DMS153 treated with DMSO at 0.1 percent for 48 hours (cell line): Measurements from ENCODE around the gene ART4.

Experiments
- DNase-seq: peaks from one replicate; lab custom pipeline; 2025; ENCODE audit not compliant: unreplicated experiment; lab: John Stamatoyannopoulos, UW

ART4 gene

DNA sequence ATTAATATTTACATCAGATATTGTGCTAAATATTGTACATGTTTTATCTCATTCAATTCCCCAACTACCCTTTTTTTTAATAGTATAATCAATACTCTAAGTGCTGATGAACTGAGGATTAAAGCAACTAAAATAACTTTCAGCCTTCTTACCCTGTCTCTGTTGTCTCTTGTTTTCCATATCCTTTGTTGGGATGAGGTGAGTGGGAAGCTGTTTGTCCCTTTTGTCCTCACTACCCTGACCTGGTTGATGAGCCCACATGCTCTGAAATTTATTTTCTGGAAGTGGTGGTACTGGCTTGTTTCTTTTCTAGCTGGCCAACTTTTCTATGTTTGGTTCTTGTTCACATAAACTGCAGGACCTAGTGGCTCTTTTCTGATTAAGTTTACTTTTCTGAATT lies 9.6 kb upstream of the ART4 start:
- DNase-seq: no peak

DNA sequence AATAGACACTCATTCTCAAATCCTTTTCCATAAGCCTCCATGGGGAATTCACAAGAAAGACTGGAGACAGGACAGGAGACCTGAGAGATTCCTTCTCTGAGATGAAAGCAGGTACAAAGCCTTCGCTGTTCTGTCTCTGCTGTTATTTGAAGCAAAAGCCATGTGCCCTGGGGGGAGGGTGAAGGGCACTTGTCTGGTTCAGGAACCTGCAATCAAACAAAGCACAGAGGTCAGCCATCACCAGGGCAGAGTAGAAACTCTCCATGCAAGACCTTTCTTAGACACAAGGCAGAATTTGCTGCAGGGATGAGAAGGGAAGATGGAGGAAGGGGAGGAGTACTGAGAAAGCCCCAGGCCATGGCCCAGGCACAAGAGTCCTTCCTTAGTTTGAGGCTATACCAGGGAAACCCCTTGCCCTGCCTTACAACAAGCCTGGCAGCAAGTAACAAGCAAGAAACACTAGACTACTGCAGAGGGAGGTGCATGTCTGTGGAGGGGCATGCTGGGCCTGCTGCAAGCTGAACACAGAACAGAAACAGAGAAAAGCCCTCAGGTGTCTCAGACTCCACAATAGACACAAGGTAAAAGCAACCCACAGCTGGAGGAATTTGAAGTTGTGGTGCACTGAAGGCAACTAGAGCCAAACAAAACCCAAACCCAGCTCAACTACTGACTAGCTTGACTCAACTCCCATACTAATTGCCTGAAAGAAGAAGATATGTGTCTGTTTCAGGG lies 7.8 kb upstream of the ART4 start:
- DNase-seq: no peak

DNA sequence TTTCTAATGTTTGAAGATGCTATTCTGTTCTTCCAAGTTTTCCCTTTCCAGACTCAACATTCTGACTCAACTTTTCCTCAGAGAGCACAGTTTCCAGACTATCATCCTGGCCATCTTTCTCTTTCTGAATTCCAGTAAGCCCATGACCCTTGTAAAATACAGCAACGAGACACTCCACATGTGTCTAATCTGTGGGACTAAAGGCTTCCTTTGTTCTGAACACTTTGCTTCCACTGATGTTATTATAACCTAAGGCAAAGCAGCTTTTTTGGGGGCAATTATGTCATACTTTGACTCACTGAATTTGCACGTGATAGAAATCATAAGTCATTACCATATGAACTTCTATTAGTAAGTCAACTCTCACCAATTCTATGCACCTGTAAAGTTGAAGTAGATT lies 6.3 kb upstream of the ART4 start:
- DNase-seq: no peak

DNA sequence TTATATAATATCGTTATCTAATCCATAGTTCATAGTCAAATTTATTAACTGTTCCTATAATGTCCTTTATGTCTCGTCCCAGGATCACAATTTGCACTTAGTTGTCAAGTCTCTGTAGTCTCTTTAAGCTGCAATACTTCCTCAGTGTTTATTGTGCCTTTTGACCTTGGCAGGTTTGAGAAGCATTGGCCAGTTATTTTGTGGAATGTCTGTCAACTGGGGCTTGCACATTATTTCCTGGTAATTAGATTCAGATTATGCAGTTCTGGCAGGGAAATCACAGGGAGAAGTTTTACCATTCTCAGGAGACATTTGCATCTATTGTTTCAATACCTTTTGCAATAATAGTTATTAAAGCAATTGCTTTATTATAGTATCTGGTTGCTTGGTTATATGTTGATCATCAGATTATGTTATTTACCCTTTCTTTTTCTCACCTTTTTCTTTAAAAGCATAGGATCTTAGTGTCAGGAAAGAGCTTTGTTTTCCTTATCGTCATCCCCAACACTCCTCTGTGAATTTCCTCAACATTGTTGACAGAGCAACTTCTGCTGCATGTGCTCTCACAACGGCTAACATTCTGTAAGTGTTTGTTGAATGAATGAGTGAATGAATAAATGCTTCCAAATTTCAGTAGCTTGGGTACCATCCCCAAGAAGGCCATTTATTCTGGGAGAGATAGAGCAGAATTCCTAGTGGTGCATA lies 3.7 kb upstream of the ART4 start:
- DNase-seq: no peak

DNA sequence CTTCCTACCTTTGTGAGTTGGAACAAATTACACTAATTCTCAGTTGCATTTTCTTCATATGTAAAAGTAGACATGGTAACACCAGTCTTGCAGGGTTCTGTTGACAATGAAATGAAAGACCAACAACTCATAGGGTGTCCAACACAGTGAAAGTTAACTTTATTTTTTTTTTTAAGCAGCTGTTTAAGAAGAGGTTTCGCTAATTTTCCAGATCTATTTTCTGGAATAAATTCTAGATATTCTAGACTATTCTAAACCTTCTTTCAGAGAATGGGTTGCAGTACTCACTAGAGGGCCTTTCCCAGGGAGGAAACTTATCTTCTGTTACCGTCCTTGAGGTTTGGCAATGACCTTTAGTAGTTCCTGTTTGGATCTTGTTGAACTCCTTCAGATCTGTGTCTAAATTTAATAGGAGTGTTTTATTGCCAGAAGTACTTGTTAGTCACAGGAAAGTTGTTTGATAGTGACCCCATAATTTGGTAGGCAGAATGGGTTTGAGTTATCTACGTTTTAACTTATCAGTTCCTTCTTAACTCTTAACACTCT lies 2.8 kb upstream of the ART4 start:
- DNase-seq: no peak

DNA sequence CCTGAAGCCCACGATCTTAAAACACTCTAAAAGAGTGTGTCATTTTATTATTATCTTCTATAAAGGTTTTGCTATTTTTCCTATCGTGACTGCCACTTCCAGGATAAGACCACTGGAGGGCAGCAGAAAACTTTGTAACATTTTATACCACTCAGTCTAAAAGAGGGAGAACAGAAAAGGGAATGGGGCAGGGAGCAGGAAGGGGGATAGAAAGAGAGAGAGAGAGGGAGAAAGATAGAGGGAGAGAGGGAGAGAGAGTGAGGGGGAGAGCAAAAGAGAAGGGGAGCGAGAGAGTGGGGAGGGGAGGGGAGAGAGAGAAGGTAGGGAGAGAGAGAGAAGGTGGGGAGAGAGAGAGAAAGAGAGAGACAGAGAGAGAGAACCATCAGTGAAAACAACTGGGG lies 2.0 kb upstream of the ART4 start:
- DNase-seq: peak; percentile 62

DNA sequence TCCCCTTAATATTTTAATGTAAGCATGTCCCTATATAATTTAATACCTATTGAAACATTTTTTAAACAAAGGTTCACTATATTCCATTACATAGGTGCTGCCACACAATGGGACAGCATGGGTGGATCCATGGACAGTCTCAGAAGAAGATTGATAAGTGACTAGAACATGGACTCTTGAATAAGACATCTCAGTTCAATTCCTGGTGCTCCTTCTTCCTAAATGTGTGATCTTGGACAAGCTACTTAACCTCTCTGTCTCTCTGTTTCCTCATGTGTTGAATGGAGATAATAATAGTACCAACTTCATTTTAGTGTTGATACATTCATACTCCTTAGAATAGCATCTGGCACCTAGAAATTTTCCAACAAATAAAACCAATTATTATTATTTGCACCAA lies 1.1 kb upstream of the ART4 start:
- DNase-seq: no peak

DNA sequence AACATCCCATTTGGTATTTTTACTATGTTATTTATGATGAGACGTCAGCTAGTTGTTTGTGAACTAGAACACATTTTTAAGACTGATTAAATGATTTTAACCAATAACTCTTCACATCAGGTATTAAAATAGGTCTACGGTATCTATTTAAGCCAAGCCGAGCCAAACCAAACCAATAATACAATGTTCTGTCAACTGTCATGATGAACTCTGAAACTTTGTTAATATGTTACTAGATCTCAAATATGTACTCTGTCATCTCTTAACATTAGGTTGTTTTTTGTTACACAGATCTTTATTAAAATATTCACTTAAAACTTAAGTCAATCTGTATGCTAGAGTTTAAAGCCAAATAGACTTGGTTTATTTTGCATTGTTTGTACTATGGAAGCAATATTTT lies 1.0 kb downstream of the ART4 start:
- DNase-seq: no peak

DNA sequence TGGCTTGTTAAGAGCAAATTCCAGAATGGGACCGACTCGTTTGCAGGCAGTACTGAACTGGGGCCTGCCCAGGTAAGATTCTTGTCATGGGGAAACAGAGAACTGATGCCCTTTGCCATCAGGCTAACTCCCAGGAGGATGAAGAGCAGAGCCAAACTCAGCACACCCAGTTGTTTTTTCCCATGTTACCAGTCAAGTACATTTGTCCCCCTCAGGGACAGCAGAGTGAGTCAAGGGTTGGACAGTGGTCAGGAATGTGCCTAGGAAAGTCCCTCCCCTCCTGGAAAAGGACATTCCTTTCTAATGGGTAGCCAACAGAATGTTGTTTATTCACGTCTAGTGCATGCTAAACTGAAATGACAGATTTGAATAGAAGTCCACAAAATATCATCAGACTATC lies 1.6 kb downstream of the ART4 start:
- no peak for DNase-seq

DNA sequence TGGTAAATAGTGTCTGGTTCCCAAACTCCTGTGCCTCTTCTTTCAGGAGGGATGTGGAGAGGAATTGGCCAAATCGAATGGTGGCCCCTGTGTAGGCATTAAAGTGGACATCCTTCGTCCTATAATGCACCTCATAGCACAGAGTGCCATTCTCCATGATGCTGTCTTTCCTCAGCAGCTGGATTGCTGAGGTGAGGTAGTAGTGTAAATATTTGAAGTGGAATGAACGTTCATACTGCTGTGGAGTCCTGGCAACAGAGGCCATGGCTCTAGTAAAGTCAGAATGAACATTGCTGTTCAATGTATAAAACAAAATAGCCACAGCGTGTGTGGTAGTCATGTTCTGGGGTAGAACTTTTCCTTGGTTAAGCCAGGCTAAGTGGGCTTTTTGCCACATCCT lies 2.7 kb downstream of the ART4 start:
- DNase-seq: no peak

DNA sequence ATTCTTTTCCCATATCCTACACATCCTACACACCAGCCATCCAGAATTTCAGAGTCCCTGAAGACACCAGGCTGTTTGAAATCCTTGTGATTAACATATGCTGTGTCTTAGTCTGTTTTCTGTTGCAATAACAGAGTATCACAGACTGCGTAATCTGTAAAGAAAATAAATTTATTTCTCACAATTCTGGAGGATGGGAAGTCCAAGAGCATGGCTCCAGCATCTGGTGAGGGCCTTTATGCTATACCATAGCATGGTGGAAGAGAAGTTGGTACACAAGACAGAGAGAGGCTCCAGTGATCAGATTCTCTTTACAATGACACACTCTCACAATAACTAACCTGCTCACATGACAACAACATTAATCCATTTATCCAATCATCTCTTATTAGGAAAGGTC lies 4.1 kb downstream of the ART4 start:
- no peak for DNase-seq

DNA sequence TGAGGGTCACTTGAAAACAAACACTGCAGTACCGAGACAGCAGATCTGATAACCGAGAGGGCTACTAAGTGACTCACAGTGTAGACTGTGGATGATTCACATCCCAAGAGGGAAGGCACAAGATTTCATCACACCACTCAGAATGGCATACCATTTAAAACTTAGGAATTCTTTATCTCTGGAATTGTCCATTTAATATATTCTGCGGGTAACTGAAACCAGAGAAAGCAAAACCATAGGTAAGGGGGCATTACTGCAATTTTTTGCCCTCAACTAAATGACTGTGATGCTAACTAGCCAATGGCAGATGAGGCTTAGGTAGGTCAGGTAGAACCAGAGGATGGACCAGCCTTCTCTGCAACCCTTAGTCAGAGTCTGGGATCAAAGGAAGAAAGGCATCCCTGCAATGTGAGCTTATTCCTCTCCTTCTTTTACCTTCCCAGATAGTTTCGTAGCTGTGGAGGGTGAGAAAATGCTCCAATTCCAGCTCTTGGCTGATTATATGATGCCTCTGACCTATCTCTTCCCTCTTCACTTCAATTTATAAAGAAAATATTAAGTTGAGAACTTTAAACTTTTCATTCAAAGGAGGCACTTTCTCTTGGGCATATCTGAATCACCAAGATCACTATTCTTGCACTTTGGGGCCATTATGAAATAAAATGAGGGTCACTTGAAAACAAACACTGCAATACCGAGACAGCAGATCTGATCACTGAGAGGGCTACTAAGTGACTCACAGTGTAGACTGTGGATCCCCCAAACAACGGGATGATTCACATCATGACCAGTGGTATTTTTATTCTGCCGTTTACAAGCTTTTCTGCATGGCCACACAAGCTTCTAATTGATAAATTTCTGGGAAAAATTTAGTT lies 6.8 kb downstream of the ART4 start:
- DNase-seq: no peak

DNA sequence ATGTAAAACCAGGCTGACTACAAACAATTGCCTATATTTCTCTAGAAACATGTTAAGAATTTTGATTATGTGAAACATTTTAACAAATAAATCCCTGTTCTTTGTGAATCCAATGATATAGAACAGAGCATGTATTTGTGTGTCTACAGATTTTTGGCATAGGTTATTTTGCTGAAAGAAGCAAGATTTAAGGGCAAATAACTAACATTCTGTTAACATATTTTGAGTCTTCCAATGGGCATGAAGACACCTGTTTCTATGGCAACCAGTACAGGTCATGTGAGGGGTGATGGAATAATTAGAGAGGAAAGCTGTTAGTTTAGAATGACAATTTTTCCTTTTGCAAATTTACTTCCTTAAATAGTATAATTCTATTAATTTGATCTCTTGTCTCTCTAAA lies 8.8 kb downstream of the ART4 start:
- no peak for DNase-seq

DNA sequence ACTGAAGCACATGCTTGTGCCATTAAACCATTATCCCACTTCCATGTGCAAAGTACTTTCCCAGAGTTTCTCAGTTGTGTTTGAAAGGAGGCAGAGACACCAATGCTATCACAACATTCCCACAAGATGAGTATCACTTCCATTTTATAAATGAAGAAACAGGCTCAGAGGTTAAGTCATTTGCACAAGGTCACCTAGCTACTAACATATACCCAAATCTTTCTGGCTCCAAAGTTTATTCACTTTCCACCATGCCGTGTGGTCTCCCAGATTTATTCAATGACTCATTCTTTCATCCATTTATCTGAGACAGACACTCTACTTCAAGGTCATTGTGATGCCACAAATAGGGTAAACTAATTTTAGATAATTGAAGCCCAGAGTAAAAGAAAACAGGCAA lies 9.4 kb downstream of the ART4 start:
- DNase-seq: no peak

DNA sequence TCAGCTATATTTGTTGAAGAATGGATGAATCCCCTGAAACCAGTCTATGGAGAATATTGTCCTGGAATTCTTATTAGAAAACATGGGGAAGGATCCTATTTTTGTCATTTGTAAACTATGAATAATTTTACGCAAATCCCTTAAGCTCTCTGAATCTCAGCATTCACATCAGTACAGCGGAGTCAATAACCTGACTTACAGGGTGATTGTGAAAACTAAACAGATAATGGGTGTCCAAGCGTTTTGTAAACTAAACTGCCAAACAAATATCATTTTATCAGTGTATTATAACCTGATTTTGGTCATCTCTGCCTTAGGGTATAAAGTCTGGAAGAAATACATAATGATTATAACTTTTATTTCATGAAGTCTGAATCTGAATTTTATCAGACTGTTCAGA lies 10.0 kb downstream of the ART4 start:
- no peak for DNase-seq

DNA sequence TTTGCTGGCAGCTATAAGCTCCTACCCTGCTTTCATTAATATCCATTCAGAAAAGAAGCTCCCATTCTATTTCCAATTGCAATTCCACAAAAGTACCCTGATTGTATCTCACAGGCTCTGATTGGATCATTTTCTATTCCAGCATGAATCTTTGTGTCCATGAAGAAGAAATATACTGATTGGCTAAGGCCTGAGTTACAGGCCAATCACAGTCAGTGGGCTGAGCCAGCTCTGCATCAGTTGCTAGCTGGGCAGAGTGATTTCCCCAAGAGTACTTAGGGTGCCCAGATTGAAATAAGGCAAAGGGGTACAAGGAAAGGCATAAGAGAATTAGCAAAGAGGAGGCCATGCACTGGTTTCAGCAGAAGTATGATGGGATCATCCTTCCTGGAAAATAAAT lies 14.4 kb downstream of the ART4 start:
- DNase-seq: no peak

DNA sequence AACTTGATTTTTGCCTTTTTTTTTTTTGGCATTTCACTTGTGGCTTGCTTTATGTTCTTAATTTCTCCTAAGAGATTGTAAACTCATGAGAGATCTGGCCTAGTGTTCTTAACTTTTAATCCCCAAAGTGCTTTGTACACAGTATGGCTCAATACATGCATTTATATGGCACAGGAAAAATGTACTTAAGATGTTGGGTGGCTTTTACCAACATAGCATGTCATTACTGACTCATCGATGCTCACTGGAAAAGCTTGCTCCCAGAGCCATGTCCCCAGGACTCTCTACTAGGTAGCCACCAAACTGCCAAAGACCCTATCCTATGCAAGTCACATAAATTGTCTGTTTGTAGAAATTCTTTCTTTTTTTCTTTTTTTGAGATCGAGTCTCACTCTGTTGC lies 16.3 kb downstream of the ART4 start:
- DNase-seq: no peak

DNA sequence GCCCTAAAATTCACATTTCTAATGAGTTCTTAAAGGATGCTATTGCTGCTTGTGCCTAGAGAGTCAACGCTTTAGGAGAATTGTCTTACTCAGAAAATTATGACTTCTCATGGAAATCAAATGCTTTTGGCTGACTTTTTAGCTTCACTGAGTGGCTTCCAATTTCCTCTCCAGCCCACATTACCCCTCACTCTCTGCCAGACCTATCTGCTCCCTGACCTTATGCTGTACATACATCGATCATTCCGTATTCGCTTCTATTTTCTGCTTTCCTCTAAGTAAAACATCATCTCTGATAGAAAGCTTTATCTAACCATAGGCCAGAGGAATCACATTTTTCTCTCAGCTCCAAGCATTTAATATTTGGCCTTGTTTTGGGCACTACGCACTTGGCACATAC lies 16.8 kb downstream of the ART4 start:
- no peak for DNase-seq

DNA sequence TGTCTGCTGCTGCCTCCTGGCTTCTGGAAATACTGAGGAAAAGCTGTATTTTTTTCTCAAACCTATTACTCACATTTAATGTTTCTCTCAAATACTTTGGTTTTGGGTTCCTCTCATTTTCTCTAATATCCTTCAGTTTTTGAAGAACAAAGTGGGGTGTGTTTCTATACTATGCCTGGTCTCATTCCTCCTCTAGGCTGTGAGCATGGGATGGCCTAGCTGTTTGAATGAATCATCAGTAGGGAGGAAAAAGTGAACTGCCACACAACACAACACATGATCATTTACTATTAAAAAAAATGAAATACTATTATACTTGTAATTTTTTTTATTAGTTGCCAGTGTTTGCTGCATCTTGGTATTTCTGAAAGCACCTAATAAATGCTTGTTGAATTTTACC lies 18.1 kb downstream of the ART4 start:
- DNase-seq: no peak

DNA sequence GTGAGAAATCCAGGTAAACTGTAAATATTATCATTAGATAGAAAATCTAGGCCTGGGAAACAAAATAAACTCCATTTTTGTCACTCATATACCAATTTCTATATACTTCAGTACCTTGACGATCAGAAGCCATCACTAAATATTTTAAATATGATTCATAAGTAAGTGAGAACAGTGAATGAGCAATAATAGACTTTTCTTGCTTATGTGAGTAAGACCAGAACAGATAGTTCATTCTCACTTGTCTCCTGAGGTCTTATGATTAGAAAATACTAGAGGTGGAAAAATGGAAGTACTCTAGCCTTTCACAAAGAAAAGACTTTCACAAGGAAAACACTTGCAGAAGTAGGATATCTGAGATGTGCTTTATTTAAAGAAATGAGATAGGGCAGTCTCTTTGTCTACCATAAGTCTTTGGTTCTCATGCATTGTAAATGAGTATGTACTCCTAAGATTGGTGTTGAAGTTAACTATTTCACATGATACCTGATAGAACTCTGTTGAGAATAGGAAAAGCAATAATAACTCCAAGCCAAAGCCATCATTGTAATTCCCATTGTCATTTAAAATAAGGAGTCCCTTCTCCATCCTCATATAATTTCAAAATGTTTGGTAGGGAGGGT lies 19.2 kb downstream of the ART4 start:
- no peak for DNase-seq

DNA sequence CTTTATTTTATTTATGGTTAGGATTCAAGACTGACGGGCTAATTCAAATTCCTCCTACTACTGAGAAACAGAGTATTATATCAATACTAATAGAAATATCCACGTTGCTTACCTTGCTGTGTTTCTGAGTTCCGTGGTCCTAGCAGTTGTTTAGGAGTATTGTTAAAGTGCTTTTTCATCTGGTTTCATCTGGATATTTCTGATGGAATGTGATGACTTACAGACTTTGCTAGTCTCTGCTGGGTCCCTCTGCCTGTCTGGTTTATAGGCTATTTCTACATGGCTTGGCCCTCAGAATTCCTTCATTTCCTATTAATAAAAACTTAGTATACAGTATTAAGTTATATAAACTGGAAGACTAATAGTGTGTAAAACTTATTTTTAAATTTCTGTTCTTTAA lies 29.3 kb downstream of the ART4 start, which contains the start of gene SMCO3:
Gene SMCO3, minus strand, starts transcription at position 169 of the 400 bp plus-strand sequence. CDS start 7,502 bp downstream, outside the sequence.
- DNase-seq: no peak
